Measurements from ENCODE around the gene CCDC141. TPM values are rescaled to one million over a fixed set of nuclear protein-coding genes. Genes with fewer than 3 reads are reported as not detected.

CCDC141 gene
- total RNA-seq, 1 donor from 2014 or later = 139 TPM

- intact Hi-C loops (cut with micrococcal nuclease) = no loop called here
- peak; percentile 23 for ATAC-seq
- DNase-seq = no peak
Observed at GRCh38 chr2:178886006-178886405, 163.9 kb downstream of the CCDC141 start.

GRCh38 chr2:178884440-178884839 is 165.5 kb downstream of the CCDC141 start:
- ATAC-seq (no peak), DNase-seq (no peak)
- intact Hi-C loops (cut with micrococcal nuclease) = no loop called here

GRCh38 chr2:178882666-178883440 is 167.1 kb downstream of the CCDC141 start:
- ATAC-seq (peak; percentile 80), DNase-seq (no peak)
- intact Hi-C loops (cut with micrococcal nuclease) = no loop called here

DNA sequence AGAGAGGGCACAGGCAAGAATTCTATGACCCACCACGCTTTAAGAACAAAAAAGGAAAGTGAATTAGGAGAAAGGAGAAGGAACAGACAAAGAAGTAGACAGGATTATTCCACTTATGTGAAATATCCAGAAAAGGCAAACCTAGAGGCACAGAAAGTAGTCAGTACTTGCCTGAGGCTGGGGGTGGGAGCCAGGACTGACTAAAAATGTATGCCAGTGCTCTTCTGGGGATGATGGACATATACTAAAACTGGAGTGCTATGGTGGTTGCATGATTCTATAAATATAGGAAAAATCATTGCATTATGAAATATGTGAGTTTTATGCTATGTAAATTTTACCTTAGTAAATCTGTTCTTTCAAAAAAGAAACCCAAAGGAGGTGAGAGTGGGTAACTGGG is 168.9 kb downstream of the CCDC141 start:
- ATAC-seq = no peak
- intact Hi-C loops (cut with micrococcal nuclease) = no loop called here
- no peak for DNase-seq

- intact Hi-C loops (cut with micrococcal nuclease) = no loop called here
- ATAC-seq (no peak), DNase-seq (no peak)
Observed at GRCh38 chr2:178880257-178880656, 169.7 kb downstream of the CCDC141 start.

DNA sequence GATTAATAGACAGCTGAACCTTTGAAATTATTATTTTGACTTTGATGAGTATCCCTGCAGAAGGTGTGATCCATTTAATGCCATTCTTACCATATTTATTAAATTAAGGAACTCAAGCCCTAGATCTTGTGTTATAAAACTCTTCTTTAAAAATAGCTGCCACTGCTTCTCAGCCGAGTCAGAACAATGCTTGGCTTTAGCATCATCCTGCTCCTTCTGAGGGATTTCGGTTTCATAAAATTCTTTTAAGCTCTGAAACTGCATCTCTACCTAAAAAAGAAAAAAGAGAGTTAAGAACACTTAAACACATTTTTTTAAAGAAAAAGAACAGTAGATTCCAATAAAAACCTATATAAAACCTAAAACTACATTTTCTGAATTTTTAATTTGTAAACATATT is 172.1 kb downstream of the CCDC141 start:
- intact Hi-C loops (cut with micrococcal nuclease) = no loop called here
- no peak for ATAC-seq
- DNase-seq = no peak

GRCh38 chr2:178874529-178875240 is 175.3 kb downstream of the CCDC141 start:
- intact Hi-C loops (cut with micrococcal nuclease) = no loop called here
- DNase-seq = no peak

GRCh38 chr2:178873912-178874311 is 176.0 kb downstream of the CCDC141 start:
- ATAC-seq (no peak), DNase-seq (no peak)
- intact Hi-C loops (cut with micrococcal nuclease) = no loop called here

More at GRCh38 chr2:178874529-178875240, 175.3 kb downstream of the CCDC141 start:
- ATAC-seq = peak; percentile 82

- intact Hi-C loops (cut with micrococcal nuclease) = no loop called here
- no peak for DNase-seq
- ATAC-seq = no peak
Observed at GRCh38 chr2:178871536-178871935, 178.4 kb downstream of the CCDC141 start.

- ATAC-seq (peak; percentile 29), DNase-seq (peak; percentile 22)
- intact Hi-C loops (cut with micrococcal nuclease) = no loop called here
Observed at GRCh38 chr2:178870703-178871102, 179.2 kb downstream of the CCDC141 start.

DNA sequence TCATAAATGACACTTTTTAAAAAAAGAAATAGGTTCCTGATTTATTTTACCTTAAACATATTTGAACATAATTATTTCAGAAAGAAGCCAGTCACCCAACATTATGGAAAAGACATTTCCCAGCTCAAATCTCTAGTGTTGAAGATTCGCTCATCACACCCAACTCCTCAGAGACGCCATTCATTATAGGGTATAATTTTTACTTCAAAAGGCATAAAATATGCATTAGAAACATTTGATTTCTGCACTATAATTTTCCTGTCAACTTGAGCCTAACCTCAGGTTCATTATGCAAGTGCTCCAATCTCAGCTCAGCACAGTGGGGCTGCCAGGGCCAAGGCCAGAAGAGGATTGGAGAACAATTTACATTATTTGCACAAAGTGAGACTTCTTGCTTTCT is 183.9 kb downstream of the CCDC141 start:
- ATAC-seq = no peak
- intact Hi-C loops (cut with micrococcal nuclease) = no loop called here
- no peak for DNase-seq

DNA sequence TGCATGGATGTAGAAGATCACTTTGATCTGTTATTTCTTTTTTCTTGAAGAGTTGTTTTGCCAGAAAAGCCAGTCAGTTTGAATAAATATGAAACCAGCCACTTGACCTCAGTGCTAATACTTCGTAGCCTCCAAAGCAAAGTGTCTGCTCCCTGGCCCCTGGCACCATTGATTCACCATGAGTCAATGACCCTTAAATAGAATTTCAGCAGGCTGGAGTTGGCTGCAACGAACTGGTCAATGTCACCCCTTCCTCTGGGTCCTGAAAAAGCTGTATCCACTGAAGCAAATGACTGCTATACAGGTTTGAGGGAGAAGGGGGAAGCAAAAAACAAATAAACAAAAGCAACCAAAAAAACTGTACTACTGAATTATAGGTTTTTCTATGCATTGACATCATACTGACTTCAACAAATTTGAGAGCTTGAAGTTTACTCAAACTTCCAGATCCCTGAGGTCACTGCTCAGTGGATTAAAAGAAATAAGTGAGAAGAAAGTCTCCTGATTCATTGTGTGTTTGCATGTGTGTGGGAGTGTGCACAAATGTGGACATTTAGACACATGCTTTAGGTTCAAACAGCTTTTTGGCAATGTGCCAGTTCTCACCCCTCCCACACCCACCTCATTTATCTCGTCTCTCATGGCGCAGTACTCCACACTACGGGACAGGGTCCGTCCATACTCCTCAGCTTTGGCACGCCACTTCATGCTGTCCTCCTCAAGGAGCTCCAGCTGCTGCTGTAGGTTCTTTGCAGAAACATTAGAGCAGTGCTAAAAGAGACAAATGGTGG is 184.6 kb downstream of the CCDC141 start:
- intact Hi-C loops (cut with micrococcal nuclease) = no loop called here
- DNase-seq = peak; percentile 46
- ATAC-seq = peak; percentile 84

DNA sequence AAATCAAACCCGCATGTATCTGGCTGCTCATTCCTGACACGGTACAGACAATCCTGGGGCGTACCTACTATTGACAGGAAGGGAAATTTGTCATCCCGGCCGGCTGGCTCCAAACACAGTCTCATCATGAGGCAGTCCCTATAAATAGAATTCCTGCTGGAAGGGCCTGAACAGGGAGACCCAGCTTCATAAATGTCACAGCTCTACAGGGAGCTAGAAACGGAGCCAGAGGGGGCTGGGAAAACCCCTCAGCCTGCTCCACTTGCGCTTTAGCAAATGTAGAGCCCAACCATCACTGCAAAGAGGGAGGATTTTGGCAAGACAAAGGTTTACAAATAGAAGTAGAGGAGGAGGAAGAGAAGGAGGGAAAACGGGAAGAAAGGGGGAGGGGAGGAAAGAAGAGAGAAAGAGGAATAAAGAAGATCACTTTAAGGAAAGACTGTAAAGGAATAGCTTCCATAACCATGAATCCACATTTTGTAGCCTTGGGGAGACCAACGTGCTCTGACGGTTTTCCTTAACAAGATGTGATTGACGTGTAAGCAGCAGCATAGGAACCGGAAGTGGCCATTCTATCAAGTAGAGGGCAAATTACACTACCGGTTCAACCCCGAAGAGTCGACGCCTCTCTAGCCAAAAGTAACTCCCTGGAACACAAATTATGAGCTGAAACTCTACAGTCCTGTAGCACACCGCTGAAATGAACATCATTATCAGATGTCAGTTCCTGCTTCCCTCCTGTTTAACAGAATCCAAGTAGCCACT is 185.9 kb downstream of the CCDC141 start:
- intact Hi-C loops (cut with micrococcal nuclease) = no loop called here
- ATAC-seq (peak; percentile 80), DNase-seq (peak; percentile 83)

DNA sequence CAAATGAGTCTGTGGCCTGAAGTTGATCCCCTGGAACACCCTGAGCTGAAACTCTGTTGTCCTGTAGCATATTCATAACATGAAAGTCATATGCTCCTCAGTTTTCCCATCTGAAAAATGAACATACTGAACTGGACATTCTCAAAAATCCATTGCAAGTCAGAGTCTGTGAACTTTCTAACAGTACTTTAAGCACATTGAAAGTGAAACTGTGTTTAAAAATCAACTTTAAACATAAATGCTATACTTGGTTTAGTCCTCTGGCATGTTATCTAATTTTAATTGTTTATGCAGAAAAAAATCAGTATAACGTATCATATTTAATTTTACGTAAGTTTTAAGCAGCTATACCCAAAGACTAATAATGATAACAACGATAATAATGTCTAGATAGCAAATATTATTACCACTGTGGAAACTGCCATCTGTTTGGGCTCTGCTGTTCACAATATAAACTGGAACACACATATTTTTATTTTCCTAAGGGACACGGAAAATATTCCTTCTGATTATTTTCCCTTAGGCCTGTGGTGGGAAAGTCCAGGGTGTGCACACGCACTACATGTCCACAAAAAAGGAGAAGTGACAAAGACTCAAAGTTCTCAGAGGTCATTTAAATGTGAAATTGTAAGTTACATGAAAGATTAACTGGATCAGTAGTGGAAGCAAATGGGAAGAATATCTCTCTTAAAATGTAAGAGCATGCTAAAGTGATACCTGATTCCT is 186.6 kb downstream of the CCDC141 start:
- peak; percentile 2 for ATAC-seq
- intact Hi-C loops (cut with micrococcal nuclease) = no loop called here
- no peak for DNase-seq

DNA sequence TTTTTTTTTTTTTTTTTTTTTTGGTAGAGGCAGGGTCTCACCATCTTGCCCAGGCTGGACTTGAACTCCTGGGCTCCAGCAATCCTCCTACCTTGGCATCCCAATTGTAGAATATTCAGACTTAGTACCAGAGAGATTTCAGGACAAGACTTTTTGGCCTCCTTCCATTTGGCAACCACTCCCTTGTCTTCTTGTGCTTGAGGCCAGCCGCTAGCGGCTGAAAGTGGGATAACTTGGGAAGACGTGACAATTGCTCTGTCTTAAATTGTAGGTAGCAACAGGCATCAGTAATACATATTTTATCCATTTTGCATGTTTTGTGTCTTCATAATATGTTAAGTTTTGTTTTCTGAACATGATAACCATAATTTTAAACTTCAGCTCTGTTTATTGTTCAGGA is 189.4 kb downstream of the CCDC141 start:
- DNase-seq (peak; percentile 52), ATAC-seq (peak; percentile 45)
- intact Hi-C loops (cut with micrococcal nuclease) = no loop called here

DNA sequence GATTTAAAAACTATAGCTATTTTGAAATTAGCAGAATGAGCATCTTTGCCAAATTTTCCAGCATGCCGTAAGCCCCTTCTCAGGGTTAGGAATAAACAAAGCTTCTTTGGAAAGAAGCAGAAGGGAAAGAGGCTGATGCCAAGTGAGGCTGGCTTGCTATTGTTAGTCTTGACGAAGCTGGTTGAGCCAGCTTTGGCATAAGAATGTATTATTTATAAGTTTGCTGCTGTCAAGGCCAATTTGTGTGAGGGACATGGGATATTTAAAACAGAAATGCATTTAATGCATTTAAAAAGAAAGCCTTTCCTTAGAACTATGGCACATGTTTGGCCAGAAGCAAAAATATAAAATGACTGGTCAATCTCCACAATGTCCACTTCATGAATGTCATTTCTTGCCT is 190.2 kb downstream of the CCDC141 start:
- intact Hi-C loops (cut with micrococcal nuclease) = loop anchor here (10.0 kb wide), 1 partner anchor 55 kb away; the partner anchor contains the start of gene TTN
- DNase-seq (no peak), ATAC-seq (peak; percentile 61)

DNA sequence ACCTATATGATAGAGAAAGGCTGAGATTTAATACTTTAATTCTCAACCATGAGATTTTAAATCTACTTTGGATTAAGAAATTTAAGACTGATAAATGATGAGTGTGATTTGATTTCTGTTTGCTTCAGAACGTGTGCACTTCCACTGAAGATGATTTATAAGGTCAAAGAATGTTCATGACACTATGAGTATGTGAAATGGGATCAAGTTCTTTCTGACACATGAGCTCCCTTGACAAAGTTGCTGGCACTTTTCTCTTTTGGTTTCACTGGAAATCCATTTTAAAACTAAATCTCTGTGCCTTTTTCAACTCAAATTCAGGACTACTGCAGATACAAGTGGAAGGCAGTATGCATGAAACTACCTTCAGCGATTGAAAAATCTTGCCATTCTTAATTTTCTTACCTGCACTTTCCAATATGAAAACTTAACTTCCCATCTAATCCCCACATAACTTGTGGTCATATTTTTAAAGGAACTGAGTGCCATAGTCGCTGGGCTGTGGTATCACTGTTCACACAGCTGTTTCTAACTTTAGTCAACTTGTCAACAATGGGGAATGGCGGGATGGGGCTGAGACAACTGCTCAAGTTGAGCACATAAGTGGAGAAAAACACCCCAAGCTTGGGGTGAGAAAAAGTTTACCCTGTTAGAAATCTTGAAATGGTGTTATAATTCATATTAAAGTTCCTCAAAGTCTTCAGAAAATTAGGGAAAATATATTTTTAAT is 190.9 kb downstream of the CCDC141 start:
- intact Hi-C loops (cut with micrococcal nuclease) = loop anchor here (10.0 kb wide), 1 partner anchor 54 kb away; the partner anchor contains the start of gene TTN
- ATAC-seq (peak; percentile 47), DNase-seq (no peak)

DNA sequence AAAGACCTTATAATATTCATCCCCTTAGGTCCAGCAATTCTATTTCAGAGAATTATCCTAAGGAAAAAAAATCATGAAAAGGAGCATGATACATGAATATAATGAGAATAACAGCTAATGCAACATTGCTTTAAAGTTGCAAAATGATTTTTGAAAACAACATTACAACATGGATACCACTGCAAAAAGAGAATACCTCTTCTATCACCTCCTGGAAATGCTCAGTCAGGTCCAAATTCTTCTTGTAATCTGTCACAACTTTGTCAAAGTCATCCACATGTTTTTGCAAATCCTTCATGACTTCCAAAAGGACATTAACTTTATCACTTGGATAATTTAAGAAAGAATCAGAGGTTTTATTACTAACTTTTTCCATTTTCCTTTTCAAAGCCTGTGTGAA is 194.8 kb downstream of the CCDC141 start:
- intact Hi-C loops (cut with micrococcal nuclease) = loop anchor here (10.0 kb wide), 1 partner anchor 50 kb away; the partner anchor contains the start of gene TTN
- no peak for DNase-seq

More for the DNA sequence above, 194.8 kb downstream of the CCDC141 start:
- no peak for ATAC-seq

Measured in left ventricle myocardium superior (tissue), 1 donor.